GM12878 (cell line): ENCODE measurements around the gene DGLUCY. TPM values are rescaled to one million over a fixed set of nuclear protein-coding genes. Genes with fewer than 3 reads are reported as not detected.

ENCODE experiments used
- ATAC-seq: fragments of 200-7000 bp; cut with Tn5 transposase; 3 replicates; pipeline ENCODE4 v1.9.1; 2020; ENCODE audit warnings: mild to moderate bottlenecking, moderate library complexity
- BruUV-seq: library from RNA; stranded (reverse); fragments of 400-500 nt; replicated peaks from 2 replicates; lab custom pipeline; 2021; lab: Mats Ljungman, UMichigan
- CTCF ChIA-PET: fragments of 300-600 bp; sonication (Branson Sonifier 250); formaldehyde crosslinking; extraction: SDS; loops from one replicate; lab custom pipeline; 2021; ENCODE audit warnings: inconsistent platforms; lab: Yijun Ruan, JAX
- POLR2A ChIA-PET: fragments of 350-600 bp; formaldehyde crosslinking; extraction: SDS; loops from one replicate; lab custom pipeline; 2021; ENCODE audit warnings: inconsistent platforms; lab: Charles Lee
- RAD21 ChIA-PET: fragments of 300-600 bp; sonication (Branson Sonifier 250); formaldehyde crosslinking; loops from one replicate; lab custom pipeline; 2023; ENCODE audit warnings: antibody characterized with exemption; ENCODE audit not compliant: unreplicated experiment; lab: Charles Lee
- SMC1A ChIA-PET: fragments of 300-600 bp; sonication (Branson Sonifier 250); formaldehyde crosslinking; loops from one replicate; lab custom pipeline; 2023; ENCODE audit not compliant: unreplicated experiment, uncharacterized antibody; lab: Charles Lee
- DNase-seq: peaks from one replicate; pipeline ENCODE4 v3.0.0-alpha.2; 2011; ENCODE audit warnings: low read depth, low spot score
- FAIRE-seq: peaks from 3 replicates; lab custom pipeline; 2011; peaks lifted over from hg19 to GRCh38; lab: Jason Lieb, UNC
- H2AFZ ChIP-seq: 2 replicates; pipeline ENCODE4 v1.6.0; 2011; ENCODE audit warnings: low read depth, low read length, control low read depth; ENCODE audit not compliant: control insufficient read depth
- H3K27ac ChIP-seq: 2 replicates; pipeline ENCODE4 v1.5.1; 2011; ENCODE audit warnings: control low read depth; ENCODE audit not compliant: control insufficient read depth, insufficient read depth
- H3K27me3 ChIP-seq, 2 experiments: replicated peaks in 1 of 2; 2 replicates each; pipeline versions ENCODE4 v1.6.0 to v1.6.1; 2011; ENCODE audit warnings: low read length in 1 of 2; ENCODE audit not compliant: control insufficient read depth in 2 of 2, insufficient read depth in 2 of 2
- H3K36me3 ChIP-seq, 2 experiments: 2 replicates each; pipeline ENCODE4 v1.5.1; 2011; ENCODE audit warnings: low read length in 1 of 2; ENCODE audit not compliant: control insufficient read depth in 2 of 2, insufficient read depth in 2 of 2
- H3K4me1 ChIP-seq: 2 replicates; pipeline ENCODE4 v1.6.1; 2011; ENCODE audit warnings: mild to moderate bottlenecking, low read length, moderate library complexity, mixed read lengths; ENCODE audit not compliant: control insufficient read depth, insufficient read depth
- H3K4me2 ChIP-seq: 2 replicates; pipeline ENCODE4 v1.6.0; 2011; ENCODE audit warnings: control low read depth; ENCODE audit not compliant: control insufficient read depth, insufficient read depth
- H3K4me3 ChIP-seq: fragments of 200-600 bp; sonication (generic); 2 replicates; pipeline ENCODE4 v1.5.1; 2016
- H3K79me2 ChIP-seq: 2 replicates; pipeline ENCODE4 v1.6.0; 2011; ENCODE audit warnings: low read length; ENCODE audit not compliant: control insufficient read depth, insufficient read depth
- H3K9ac ChIP-seq: 2 replicates; pipeline ENCODE4 v1.8.0; 2011; ENCODE audit warnings: low read length, control low read depth, mixed read lengths; ENCODE audit not compliant: control insufficient read depth, insufficient read depth
- H3K9me3 ChIP-seq: replicated peaks from 3 replicates; pipeline ENCODE4 v1.5.1; 2011; ENCODE audit warnings: mild to moderate bottlenecking, low read length; ENCODE audit not compliant: control insufficient read depth, insufficient read depth
- H4K20me1 ChIP-seq: 2 replicates; pipeline ENCODE4 v1.6.0; 2011; ENCODE audit not compliant: control insufficient read depth, insufficient read depth
- CTCF ChIP-seq, 3 experiments: IDR thresholded peaks in 2 of 3; conservative IDR thresholded peaks in 1 of 3; 2 replicates each; pipeline ENCODE4 v1.5.1; 2011; ENCODE audit warnings: low read depth in 3 of 3, low read length in 3 of 3, mild to moderate bottlenecking in 3 of 3, control low read depth in 2 of 3, moderate library complexity in 2 of 3, inconsistent platforms in 1 of 3, mixed read lengths in 1 of 3; ENCODE audit not compliant: control insufficient read depth in 2 of 3, insufficient read depth in 1 of 3; ENCODE audit errors: extremely low read depth in 1 of 3
- HDGF ChIP-seq: fragments of 450-650 bp; IDR thresholded peaks from 2 replicates; pipeline ENCODE4 v1.6.1; 2016; ENCODE audit warnings: antibody characterized with exemption
- NR2F1 ChIP-seq: fragments of 450-650 bp; conservative IDR thresholded peaks from 2 replicates; pipeline ENCODE4 v1.6.1; 2017; ENCODE audit warnings: mild to moderate bottlenecking
- POLR2A ChIP-seq: IDR thresholded peaks from 2 replicates; pipeline ENCODE4 v1.6.1; 2011; ENCODE audit warnings: low read depth, mild to moderate bottlenecking, low read length
- SMC3 ChIP-seq: IDR thresholded peaks from 2 replicates; pipeline ENCODE4 v1.6.1; 2011; ENCODE audit warnings: low read length, improper control_type of control experiment, borderline replicate concordance
- STAT3 ChIP-seq: IDR thresholded peaks from 2 replicates; pipeline ENCODE4 v1.6.1; 2011; ENCODE audit warnings: low read depth, low read length, improper control_type of control experiment
- USF2 ChIP-seq: IDR thresholded peaks from 2 replicates; pipeline ENCODE4 v1.6.1; 2011; ENCODE audit warnings: low read depth, low read length, improper control_type of control experiment, borderline replicate concordance
- ZBTB40 ChIP-seq: fragments of 450-650 bp; IDR thresholded peaks from 2 replicates; pipeline ENCODE4 v1.6.1; 2016; ENCODE audit warnings: mild to moderate bottlenecking, moderate library complexity, borderline replicate concordance
- ZNF592 ChIP-seq: fragments of 450-650 bp; IDR thresholded peaks from 2 replicates; pipeline ENCODE4 v1.6.1; 2017; ENCODE audit warnings: mild to moderate bottlenecking, moderate library complexity
- WGBS: methylation state at CpG from one replicate; pipeline ENCODE4 v1.1.6; 2016; ENCODE audit warnings: low lambda C conversion rate; ENCODE audit not compliant: insufficient replicate concordance, insufficient coverage; ENCODE audit errors: missing lambda C conversion rate; 5-methylcytosine and 5-hydroxymethylcytosine counted together
- in situ Hi-C: fragments of 300-500 bp; cut with MboI; formaldehyde crosslinking; loops from 9 replicates; pipeline ENCODE4 v1.14.3; 2018; ENCODE audit warnings: mixed read lengths
- intact Hi-C: fragments of 100-400 bp; cut with micrococcal nuclease; formaldehyde crosslinking; loops from one replicate; pipeline ENCODE4 v1.14.2; 2022; ENCODE audit not compliant: unreplicated experiment
- polyA plus RNA-seq, 11 experiments: library from polyadenylated mRNA; depleted of rRNA in 4 of 11; unstranded in 6 of 11; stranded (reverse) in 5 of 11; fragments of >200 nt; fragmentation: Nextera tagmentation in 4 of 11; fragmentation: Illumina TruSeq in 1 of 11; extraction: Ambion mirVana in 4 of 11; extraction: Trizol in 1 of 11; gene quantifications; 1 replicate in 1 of 11; 2 replicates in 10 of 11; pipeline versions ENCODE4 v1.2.1 to v1.2.3, GENCODE V29; 2011 to 2016; ENCODE audit warnings: inconsistent platforms in 2 of 11, missing spikeins in 2 of 11, low read depth in 1 of 11
- total RNA-seq, 4 experiments: library from RNA; depleted of rRNA in 3 of 4; stranded (reverse); fragments of >200 nt in 3 of 4; fragmentation: Illumina TruSeq in 1 of 4; extraction: Trizol in 1 of 4; gene quantifications; 2 replicates each; pipeline versions ENCODE4 v1.2.1 to v1.2.3, GENCODE V29; 2013 to 2021

The DGLUCY gene
- total and polyA plus RNA-seq, 10 of the 15 experiments (the other 5 are each of a cell fraction or from before 2014, with no cell fraction given), result 15.0 to 70.3 (median 55.1) TPM

- peaks cover 2% of the 10 kb centered on the region; the same call in 1 of the 2 replicates for H3K79me2 ChIP-seq
- peaks cover 7 to 19% of the 10 kb centered on the region in 2 experiments; a peak in 3 of 4 replicates for H3K36me3 ChIP-seq
- no peak overlapping the region for H3K4me2 ChIP-seq
- TF ChIP-seq SMC3 (no peak), POLR2A (no peak), ZNF592 (no peak), NR2F1 (no peak), HDGF (no peak), ZBTB40 (no peak), USF2 (no peak), CTCF (IDR thresholded peaks at IDR 0.05 in 2 of 3, conservative IDR thresholded peaks at IDR 0.05 in 1 of 3; ENCODE audit: control insufficient read depth in 2 of 3, extremely low read depth in 1 of 3, insufficient read depth in 1 of 3, low read depth in 3 of 3, low read length in 3 of 3) (no peak), STAT3 (no peak)
- TF ChIP-seq, all 136 proteins: peak for 0
- ChIA-PET CTCF (no interaction called here), RAD21 (interaction anchor here (1.0 kb wide), 1 partner anchor 167 kb away, joined by 3 read pairs; no protein-coding TSS in a partner anchor), POLR2A (no interaction called here), SMC1A (interaction anchor here (5.9 kb wide), 1 partner anchor 29 kb away, joined by 38 read pairs; the partner anchor contains the start of gene DGLUCY)
- Histone ChIP-seq H4K20me1 (no peaks in the 10 kb centered on the region; the same call in 1 of the 2 replicates), H3K27me3 (no peaks in the 10 kb centered on the region), H3K27ac (no peak overlapping the region), H2AFZ (no peak overlapping the region), H3K9me3 (no peaks in the 10 kb centered on the region), H3K4me3 (no peak overlapping the region), H3K9ac (no peak overlapping the region), H3K4me1 (peaks cover 14% of the 10 kb centered on the region)
- DNase-seq (no peak), ATAC-seq (no peak), FAIRE-seq (no peak)
- intact Hi-C loops, result loop anchor here (10.0 kb wide), 1 partner anchor 159 kb away; no protein-coding TSS in a partner anchor
- BruUV-seq, result no TSS peak
- in situ Hi-C loops, result no loop called here
- 95% methylated on average over 8 of the region's 8 CpGs for WGBS
Observed at GRCh38 chr14:91143862-91144261, 30.0 kb downstream of the DGLUCY start.
